Suppressor macrophage (primary cell): ENCODE results near the gene HCK.

Experiments
- DNase-seq, 4 experiments: peaks; one replicate each; pipeline ENCODE4 v3.0.0-alpha.2; 2020 to 2022

Gene HCK

DNA sequence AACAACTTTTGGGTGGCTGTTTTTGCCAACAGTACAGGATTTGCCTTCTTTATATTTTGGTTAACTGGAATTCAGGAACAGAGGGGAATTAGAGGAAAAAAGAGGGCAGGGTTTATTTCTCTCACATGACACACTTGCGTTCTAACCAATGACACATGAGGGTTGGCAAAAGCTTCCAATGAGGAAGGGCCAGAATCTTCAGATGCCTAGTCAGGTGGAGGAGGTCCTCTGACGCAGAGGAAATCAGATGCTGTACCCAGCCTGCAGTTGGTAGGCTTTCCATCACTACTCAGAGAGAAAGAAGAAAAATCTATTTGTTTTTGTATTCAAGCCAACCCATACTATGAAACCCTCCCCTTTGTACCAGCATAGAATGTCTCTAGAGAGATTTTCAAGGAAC, 78.3 kb downstream of the HCK start:
- no peak for DNase-seq

DNA sequence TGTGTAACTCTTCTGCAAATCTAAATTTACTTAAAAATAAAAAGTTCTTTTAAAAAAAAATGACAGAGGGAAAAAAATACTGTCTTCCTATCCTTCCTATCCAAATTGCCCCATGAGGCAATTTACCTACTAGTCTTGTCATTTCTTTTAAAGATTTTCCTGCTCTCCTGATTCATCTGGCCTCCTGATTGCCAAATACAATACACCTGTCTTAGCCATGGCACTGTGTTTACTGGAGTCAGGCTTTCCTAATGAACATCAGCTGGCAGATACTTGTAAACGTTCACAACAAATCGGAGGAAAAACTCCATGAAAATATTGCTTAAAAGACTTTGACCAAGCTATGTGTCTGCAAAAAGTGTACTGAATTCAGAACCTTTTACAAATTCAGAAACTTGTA, 78.9 kb downstream of the HCK start:
- no peak for DNase-seq

DNA sequence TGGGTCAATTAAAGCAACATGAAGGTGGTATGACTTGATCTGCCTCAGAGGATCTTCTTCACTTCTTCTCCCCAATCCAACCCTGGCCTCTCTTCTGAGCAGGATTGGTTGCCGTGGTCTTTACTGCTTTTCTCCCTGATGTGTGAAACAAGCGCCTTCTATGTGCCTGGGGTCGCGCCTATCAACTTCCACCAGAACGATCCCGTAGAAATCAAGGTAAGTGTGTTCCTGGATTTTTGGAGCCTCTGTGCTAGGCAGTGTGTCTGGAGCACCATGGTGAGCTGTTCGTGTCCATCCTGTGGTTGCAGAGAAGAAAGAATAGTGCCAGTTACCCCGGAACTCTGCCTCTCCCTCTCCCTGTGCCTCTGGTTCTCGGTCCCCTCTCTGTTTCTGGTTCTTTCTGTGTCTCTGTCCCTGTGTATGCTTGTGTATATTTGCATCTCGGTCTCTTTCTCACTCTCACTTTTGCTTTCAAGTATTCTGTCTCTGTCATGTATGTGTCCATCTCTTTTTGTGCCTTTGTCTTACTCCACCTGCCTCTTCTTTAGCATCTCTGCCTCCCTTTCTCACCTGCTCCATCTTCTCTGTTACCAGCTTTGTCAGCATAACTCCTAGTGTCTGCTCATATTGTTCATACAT, 81.0 kb downstream of the HCK start:
- DNase-seq, result no peak

DNA sequence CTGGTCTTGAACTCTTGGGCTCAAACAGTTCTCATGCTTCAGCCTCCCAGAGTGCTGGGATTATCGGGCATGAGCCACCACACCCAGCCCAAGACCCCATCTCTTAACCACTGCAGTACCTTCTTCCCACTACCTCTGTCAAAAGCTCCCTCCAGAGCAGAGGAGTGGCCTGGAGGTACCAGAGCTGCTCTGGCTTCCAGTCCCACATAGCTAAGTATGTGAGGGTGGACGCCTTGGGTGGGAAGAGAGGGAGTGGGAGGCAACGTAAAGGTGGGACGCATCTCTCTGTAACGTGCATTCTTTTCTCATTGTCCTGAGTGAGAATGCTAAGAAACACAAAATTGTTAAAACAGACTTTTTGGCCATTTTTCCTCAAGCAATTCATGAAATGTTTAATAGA, 82.0 kb downstream of the HCK start:
- DNase-seq, result no peak

DNA sequence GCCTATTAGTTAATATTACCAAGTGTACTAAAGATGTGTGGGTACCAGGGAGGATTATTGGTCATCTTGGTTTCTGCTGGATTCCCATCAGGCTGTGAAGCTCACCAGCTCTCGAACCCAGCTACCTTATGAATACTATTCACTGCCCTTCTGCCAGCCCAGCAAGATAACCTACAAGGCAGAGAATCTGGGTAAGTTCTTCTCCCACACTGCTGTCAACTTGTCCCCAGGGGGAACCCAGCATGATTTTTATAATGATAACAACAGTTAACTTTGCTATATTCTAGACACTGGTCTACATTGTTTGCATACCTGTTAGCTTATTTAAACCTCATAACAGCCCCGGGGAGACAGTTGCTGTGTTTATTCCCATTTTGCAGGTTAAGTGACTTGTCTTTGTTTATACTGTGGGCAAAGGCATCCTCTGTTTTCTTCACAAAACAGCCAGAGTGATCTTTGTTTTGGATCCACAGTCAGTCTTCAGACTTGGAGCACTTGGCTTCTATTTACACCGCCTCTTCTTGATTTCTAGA, 84.0 kb downstream of the HCK start:
- no peak for DNase-seq

DNA sequence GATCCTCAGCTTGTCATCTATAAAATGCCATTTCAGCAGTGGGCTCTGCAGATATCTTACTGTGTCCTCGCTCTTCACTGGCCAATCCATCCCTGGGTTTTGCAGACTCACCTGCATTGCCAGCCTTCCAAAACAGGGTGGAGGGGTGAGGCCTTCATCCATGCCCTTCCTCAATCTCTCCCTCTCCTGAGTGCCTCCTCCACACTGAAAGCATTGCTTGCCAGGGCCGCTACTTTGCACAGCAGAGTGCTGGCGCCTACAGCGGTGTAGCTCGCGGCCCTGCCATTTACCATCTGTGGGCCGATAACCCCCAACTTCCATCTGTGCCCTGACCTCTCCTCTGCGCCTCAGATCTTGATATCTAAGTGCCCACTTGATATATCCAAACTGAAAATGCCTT, 86.9 kb downstream of the HCK start:
- DNase-seq, result no peak

DNA sequence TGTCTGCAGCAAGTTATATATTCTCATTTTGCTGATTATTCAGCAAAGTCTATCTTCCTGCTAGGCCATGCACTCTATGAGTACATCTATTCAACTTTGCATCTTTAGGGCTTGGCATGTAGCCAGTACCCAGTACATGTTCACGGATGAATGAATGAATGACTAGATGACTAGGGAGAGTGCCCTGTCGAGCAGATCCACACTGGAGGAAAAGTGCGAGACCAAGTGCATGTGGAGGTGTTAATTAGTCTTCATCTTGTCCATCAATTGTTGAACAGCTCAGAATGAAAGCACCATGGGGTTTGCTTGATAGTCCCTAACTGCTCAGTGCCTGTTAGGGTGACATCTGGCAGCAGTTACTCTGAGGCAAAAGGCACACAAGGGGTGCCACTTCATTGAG, 87.9 kb downstream of the HCK start:
- DNase-seq, result no peak

DNA sequence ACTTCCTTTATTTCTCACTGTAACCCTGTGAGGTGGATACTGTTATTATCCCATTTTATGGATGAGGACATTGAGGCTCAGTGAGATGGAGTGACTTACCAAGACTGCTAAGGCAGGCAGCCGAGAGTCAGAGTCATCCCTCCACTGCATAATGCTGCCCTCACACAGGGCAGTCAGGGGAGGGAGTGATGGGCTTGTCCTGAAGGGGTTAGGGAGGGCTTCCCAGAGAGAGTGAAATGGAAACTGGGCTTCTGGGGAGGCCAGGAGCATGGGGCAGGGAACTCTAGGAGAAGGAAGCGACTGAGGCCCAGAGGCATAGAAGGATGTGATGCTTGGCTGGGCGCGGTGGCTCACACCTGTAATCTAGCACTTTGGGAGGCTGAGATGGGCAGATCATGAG, 88.6 kb downstream of the HCK start:
- DNase-seq, result no peak

DNA sequence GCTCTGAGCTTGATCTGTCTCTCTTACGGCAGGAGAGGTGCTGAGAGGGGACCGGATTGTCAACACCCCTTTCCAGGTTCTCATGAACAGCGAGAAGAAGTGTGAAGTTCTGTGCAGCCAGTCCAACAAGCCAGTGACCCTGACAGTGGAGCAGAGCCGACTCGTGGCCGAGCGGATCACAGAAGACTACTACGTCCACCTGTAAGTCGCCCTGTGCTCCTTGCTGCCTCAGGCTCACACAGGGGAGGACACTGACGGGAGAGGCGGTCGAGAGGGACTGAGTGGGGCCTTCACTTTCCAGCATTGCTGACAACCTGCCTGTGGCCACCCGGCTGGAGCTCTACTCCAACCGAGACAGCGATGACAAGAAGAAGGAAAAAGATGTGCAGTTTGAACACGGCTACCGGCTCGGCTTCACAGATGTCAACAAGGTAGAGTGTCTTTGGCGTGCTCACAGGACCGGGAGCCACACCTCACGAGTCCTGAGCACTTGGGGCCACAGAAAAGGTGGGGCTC, 89.5 kb downstream of the HCK start:
- no peak for DNase-seq

DNA sequence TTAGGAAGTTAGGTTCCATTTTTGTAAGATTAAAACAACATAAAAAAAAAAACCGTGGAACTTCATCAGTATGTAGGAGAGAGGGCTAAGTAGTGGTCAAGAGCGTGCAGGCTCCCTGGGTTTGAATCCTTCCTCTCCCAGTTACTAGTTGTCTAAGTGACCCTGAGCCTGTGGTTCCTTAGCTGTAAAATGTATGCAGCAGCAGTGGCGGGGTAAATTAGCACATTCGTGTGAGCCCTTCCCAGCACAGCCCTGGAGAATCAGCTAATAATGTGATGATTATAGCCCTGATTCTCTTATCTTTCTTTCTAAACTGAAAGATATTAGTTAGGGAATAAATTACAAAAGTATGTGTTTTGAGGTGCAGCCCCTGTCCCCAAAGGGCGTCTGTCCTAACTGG, 90.0 kb downstream of the HCK start:
- no peak for DNase-seq

DNA sequence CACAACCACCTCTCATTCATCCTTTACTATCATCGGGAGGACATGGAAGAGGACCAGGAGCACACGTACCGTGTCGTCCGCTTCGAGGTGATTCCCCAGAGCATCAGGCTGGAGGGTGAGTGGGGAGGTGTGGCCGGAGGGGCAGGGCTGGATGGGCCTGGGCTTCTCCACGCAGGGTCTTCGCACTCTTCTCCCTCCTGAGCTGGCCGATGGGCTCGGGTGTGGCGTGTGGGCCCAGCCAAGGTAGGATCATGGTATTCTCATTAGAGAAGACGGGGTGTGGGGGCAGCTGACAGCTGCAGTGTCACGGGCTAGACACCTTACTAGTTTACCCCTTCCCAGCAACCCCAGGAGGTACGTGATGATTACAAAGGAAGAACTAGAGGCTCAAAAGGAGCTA, 90.9 kb downstream of the HCK start:
- no peak for DNase-seq

DNA sequence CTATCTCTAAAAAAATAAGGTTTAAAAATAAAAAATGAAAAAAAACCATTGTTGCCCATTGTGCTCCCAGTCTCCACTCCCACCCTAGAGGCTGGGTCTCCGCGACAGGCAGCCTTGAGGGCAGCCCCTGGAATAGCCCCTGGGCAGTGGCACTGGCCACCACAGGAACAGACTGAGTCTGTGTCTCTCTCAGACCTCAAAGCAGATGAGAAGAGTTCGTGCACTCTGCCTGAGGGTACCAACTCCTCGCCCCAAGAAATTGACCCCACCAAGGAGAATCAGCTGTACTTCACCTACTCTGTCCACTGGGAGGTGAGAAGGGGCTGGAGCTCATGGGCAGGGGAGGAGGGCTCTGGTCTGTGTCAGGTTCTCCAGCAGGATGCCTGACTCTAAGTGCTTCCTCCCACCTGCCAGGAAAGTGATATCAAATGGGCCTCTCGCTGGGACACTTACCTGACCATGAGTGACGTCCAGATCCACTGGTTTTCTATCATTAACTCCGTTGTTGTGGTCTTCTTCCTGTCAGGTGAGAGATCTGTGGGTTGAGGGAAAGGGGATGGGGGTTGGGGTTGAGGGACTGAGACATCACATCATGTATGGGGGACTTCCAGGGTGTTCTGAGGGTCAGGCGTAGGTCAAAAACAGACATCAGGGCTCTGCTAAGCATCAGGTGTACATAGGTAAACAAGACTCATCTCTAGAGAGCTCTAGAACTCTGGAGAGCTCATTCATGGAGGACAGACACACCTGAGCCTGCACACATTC, 93.0 kb downstream of the HCK start:
- DNase-seq, result no peak

DNA sequence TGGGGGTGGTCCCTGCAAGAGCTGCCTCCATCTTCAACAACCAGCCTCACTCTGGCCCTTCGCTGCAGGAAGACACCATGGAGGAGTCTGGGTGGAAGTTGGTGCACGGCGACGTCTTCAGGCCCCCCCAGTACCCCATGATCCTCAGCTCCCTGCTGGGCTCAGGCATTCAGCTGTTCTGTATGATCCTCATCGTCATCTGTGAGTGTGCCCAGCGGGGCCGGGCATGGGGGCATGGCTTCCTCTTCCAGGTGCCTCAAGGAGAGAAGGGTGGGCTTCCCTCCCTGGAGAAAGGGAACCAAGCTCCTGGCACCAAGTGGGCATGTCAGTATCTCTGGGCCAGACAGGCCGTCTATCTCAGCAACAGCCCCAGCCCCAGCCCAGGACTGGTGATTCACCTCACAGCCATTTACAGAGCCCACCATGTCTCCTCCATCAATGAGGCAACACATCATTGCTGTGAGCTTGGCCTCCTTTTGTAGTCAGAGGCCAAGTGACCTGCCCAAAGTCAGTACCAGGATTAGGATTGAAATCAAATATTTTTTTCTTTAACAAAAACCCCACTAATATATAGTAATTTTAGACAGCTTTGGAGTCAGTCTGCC, 97.6 kb downstream of the HCK start:
- no peak for DNase-seq

DNA sequence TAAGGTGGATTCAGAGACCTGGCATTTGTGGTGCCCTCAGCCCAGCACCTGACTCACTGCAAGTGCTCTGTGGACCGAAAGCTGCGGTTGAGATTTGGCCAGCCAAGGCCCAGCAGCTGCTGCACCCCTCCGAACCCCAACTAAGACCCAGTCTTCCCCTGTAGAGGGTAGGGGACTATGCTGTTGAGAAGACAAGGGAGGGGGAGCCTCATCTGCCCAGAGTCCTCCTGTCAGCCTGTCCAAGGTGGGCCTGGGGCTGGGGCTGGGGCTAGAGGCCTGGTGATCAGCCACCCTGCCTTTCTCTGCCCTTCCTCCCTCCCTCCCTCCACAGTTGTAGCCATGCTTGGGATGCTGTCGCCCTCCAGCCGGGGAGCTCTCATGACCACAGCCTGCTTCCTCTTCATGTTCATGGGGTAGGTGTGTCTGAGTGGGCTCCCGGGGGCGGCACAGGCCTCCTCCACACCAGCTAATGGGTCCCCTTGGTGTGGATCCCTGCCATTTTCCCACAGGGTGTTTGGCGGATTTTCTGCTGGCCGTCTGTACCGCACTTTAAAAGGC, 98.3 kb downstream of the HCK start:
- DNase-seq, result no peak
